Common myeloid progenitor, CD34-positive (primary cell): ENCODE measurements around the gene UQCRC1.

Experiments
- CTCF ChIA-PET: fragments of 350-600 bp; sonication (Branson Sonifier 250); formaldehyde crosslinking; loops from one replicate; lab custom pipeline; 2021; ENCODE audit warnings: antibody characterized with exemption; lab: Charles Lee
- POLR2A ChIA-PET: fragments of 350-600 bp; sonication (Branson Sonifier 250); formaldehyde crosslinking; loops from one replicate; lab custom pipeline; 2021; ENCODE audit warnings: antibody characterized with exemption; lab: Charles Lee
- DNase-seq, 3 donors: peaks; one replicate each; pipeline versions ENCODE4 v3.0.0 to v3.0.0-alpha.2; 2013
- H3K27ac ChIP-seq, 2 experiments: 1 replicate in 1 of 2; 2 replicates in 1 of 2; pipeline ENCODE4 v1.7.0; 2013; ENCODE audit warnings: inconsistent platforms in 2 of 2, low read length in 2 of 2, mild to moderate bottlenecking in 2 of 2, low read depth in 1 of 2, moderate library complexity in 1 of 2; ENCODE audit not compliant: severe bottlenecking in 2 of 2, insufficient read depth in 1 of 2, poor library complexity in 1 of 2
- H3K27me3 ChIP-seq, 5 experiments: replicated peaks in 2 of 5; 1 replicate in 3 of 5; 2 replicates in 2 of 5; pipeline versions ENCODE4 v1.6.1 to v1.7.0; 2013; ENCODE audit warnings: low read length in 4 of 5, mild to moderate bottlenecking in 2 of 5, moderate library complexity in 2 of 5, inconsistent platforms in 1 of 5; ENCODE audit not compliant: insufficient read depth in 5 of 5, control insufficient read depth in 4 of 5
- H3K36me3 ChIP-seq, 4 experiments: 1 replicate in 2 of 4; 2 replicates in 2 of 4; pipeline versions ENCODE4 v1.6.1 to v1.7.0; 2013; ENCODE audit warnings: low read length in 3 of 4, control low read depth in 1 of 4, mild to moderate bottlenecking in 1 of 4; ENCODE audit not compliant: control insufficient read depth in 4 of 4, insufficient read depth in 4 of 4
- H3K4me1 ChIP-seq, 4 experiments: 1 replicate in 3 of 4; 2 replicates in 1 of 4; pipeline versions ENCODE4 v1.6.1 to v1.7.1; 2013; ENCODE audit warnings: low read length in 3 of 4, mild to moderate bottlenecking in 3 of 4, control low read depth in 1 of 4, inconsistent platforms in 1 of 4, moderate library complexity in 1 of 4; ENCODE audit not compliant: control insufficient read depth in 4 of 4, insufficient read depth in 4 of 4; ENCODE audit errors: control extremely low read depth in 1 of 4
- H3K4me3 ChIP-seq, 7 experiments: 1 replicate in 4 of 7; 2 replicates in 3 of 7; pipeline versions ENCODE4 v1.5.1 to v1.7.0; 2013; ENCODE audit warnings: mild to moderate bottlenecking in 7 of 7, low read length in 6 of 7, moderate library complexity in 6 of 7, inconsistent platforms in 2 of 7, low read depth in 2 of 7, control low read depth in 1 of 7; ENCODE audit not compliant: insufficient read depth in 4 of 7, control insufficient read depth in 1 of 7; ENCODE audit errors: extremely low read depth in 1 of 7
- H3K9me3 ChIP-seq, 5 experiments: 1 replicate in 4 of 5; 2 replicates in 1 of 5; pipeline versions ENCODE4 v1.6.1 to v1.7.1; 2013; ENCODE audit warnings: low read length in 4 of 5, mild to moderate bottlenecking in 2 of 5, inconsistent platforms in 1 of 5, low read depth in 1 of 5, moderate library complexity in 1 of 5; ENCODE audit not compliant: control insufficient read depth in 4 of 5, insufficient read depth in 2 of 5; ENCODE audit errors: control extremely low read depth in 1 of 5
- WGBS: methylation state at CpG from one replicate; pipeline ENCODE4 v1.1.5; 2013; ENCODE audit not compliant: insufficient coverage; 5-methylcytosine and 5-hydroxymethylcytosine counted together

Gene UQCRC1

DNA sequence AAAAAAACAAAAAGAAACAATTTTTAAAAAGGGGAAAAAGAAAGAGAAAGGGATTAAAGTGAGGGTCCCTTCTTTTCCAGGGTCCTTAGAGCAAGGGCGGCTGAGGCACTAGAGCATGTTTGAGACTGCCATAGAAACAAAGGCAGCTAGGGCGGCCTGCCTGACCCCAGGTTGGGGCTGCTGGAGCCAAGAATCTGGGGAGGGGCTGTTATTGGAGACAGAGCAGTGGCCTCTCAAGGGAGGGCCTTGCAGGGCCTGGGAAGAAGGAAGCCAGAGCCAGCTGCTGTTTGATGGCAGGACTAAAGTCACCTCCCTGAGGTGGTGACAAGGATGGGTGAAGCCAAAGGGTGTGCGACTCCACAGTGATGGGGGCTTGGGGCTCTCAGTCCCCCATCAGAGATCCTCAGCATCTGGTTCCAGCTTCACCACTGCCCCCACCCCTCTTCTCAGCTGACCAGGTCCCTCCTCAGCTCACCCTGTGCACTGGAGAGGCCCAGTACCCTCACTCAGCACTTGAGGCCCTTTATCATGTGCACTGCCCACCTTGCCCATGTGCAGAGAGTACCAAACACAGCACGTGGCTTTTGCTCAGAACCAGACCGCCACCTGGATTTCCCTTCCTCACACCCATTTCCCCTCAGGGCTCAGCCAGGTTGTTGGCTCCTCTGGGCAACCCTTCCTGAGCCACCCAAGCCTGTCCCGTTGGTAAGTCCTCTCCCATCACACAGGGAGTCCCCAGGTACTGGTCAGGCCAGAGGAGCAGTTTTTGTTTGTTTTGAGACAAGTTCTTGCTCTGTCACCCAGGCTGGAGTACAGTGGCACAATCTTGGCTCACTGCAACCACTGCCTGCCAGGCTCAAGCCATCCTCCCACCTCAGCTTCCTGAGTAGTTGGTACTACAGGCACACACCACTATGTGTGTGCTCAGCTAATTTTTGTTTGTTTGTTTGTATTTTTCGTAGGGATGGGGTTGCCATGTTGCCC lies 10.4 kb upstream of the UQCRC1 start:
- peaks cover 0 to 3% (median 0%) of the 10 kb centered on the region in 4 experiments for H3K4me1 ChIP-seq
- H3K9me3 ChIP-seq, result peaks cover 5 to 18% (median 14%) of the 10 kb centered on the region in 5 experiments
- no peak overlapping the region for H3K4me3 ChIP-seq
- no peaks in the 10 kb centered on the region for H3K36me3 ChIP-seq
- WGBS, result 96% methylated on average over 6 of the region's 7 CpGs
- ChIA-PET POLR2A (no interaction called here), CTCF (interaction anchor here (1.3 kb wide), 1 partner anchor 13 kb away, joined by 4 read pairs; no protein-coding TSS in a partner anchor)
- no peak overlapping the region for H3K27ac ChIP-seq
- no peaks in the 10 kb centered on the region for H3K27me3 ChIP-seq
- DNase-seq, result no peak

DNA sequence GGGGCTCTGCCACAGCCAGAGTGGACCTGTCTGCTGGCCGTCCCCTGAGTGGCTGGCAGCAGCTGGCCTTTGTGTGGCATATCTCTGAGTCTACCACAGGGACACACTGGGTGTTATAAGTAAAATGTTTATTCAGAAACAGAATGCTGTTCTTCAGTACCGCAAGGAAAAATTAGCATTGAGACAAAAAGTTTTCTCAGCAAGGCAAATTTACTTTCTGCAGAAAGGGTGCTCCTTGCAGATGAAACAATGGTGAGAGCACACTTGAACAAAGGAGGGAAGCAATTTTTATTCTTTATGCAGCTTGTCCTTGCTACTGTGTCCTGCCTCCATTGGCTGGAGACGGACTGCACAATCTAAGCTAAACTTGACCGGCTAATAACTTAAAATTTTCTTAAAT lies 8.1 kb upstream of the UQCRC1 start:
- Histone ChIP-seq H3K4me1 (no peaks in the 10 kb centered on the region), H3K4me3 (no peak overlapping the region), H3K27me3 (no peaks in the 10 kb centered on the region), H3K36me3 (no peaks in the 10 kb centered on the region), H3K9me3 (peaks cover 5 to 18% (median 14%) of the 10 kb centered on the region in 5 experiments), H3K27ac (no peak overlapping the region)
- ChIA-PET POLR2A (no interaction called here), CTCF (interaction anchor here (1.1 kb wide), 1 partner anchor 18 kb away, joined by 3 read pairs; no protein-coding TSS in a partner anchor)
- DNase-seq, result peak in 1 of 3 donors; percentile 15
- 100% methylated on average over 4 of the region's 4 CpGs for WGBS

DNA sequence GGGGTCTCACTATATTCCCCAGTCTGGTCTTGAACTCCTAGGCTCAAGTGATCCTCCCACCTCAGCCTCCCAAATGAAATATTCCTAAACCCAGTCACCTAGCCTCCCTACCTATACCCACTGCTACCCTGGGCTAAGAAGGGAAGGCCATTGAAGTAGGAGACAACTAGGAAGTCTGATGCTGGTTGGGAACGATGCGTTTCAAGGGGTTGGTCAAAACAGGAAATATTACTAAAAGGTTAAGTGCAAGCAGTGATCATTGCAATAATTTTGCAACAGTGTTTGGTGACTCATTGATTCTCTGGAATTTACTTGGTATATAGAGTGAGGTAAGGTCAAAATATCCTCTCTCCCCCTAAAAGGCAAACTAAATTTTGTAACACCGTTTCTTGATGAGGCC lies 4.6 kb upstream of the UQCRC1 start:
- DNase-seq, result peak in 2 of 3 donors; percentile 19 to 25
- WGBS, result 46% methylated on average over 2 of the region's 3 CpGs
- Histone ChIP-seq H3K4me1 (peaks cover 0 to 2% (median under 1%) of the 10 kb centered on the region in 4 experiments), H3K27me3 (no peaks in the 10 kb centered on the region), H3K36me3 (no peaks in the 10 kb centered on the region), H3K4me3 (no peak overlapping the region), H3K27ac (no peak overlapping the region), H3K9me3 (peaks cover 5 to 17% (median 14%) of the 10 kb centered on the region in 5 experiments)
- ChIA-PET POLR2A (no interaction called here), CTCF (interaction anchor here (0.6 to 1.2 kb wide), 3 partner anchors 10 to 146 kb away, joined by 3 to 4 read pairs (median 3); partner anchors contain the start of gene SLC26A6)

DNA sequence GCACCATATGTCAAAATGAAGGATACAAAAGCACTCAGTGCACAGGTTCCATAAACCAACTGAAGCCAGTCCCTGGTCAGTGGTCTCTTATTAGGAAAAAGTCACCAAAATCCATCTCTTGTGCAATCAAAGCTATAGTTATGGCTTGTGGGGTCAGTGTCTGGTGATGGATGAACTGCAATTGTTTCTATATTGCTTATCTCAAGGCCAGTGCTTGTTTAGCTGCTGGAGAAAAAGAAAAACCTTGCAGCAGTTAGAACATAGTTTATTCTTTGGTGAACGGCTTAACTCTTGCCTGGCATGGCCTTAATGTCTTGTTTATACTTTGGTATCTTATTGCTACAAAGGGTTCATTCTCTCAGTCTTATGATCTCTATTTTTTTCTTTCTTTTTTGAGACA lies 2.9 kb upstream of the UQCRC1 start:
- ChIA-PET CTCF (interaction anchor here (0.6 to 1.7 kb wide), 2 partner anchors 22 to 58 kb away, joined by 3 to 4 read pairs; partner anchors contain the start of gene SLC26A6), POLR2A (interaction anchor here (0.6 kb wide), 1 partner anchor 83 kb away, joined by 3 read pairs; no protein-coding TSS in a partner anchor)
- WGBS, result 80% methylated on average over 1 of the region's 1 CpG
- H3K27ac ChIP-seq, result no peak overlapping the region
- no peak overlapping the region for H3K4me3 ChIP-seq
- peaks cover 2 to 13% (median 9%) of the 10 kb centered on the region in 4 experiments for H3K4me1 ChIP-seq
- peaks cover 3 to 4% (median 4%) of the 10 kb centered on the region in 5 experiments for H3K9me3 ChIP-seq
- no peak for DNase-seq
- peaks cover 0 to 2% (median 0%) of the 10 kb centered on the region in 4 experiments for H3K36me3 ChIP-seq
- H3K27me3 ChIP-seq, result no peaks in the 10 kb centered on the region

DNA sequence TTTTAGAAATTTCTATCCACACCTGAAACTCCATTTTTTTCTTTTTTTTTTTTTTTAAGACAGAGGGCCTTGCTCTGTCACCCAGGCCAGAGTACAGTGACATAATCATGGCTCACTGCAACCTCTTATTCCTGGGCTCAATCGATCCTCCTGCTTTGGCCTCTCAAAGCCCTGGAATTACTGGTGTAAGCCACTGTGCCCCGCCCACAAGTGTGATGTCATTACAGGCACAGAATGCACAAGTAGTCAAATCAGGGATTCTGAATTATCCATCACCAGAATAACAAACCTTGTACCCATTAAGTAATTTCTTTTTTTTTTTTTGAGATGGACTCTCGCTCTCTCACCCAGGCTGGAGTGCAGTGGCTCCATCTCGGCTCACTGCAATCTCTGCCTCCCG lies 1.9 kb downstream of the UQCRC1 start:
- H3K27ac ChIP-seq, result no peak overlapping the region
- WGBS, result 98% methylated on average over 5 of the region's 5 CpGs
- POLR2A ChIA-PET, result no interaction called here
- no peak overlapping the region for H3K4me3 ChIP-seq
- DNase-seq, result peak in 2 of 3 donors; percentile 23 to 26
- H3K4me1 ChIP-seq, result peaks cover 2 to 13% (median 9%) of the 10 kb centered on the region in 4 experiments
- no peaks in the 10 kb centered on the region for H3K9me3 ChIP-seq
- H3K36me3 ChIP-seq, result peaks cover 6 to 43% (median 29%) of the 10 kb centered on the region in 4 experiments
- H3K27me3 ChIP-seq, result no peaks in the 10 kb centered on the region
- CTCF ChIA-PET, result no interaction called here

DNA sequence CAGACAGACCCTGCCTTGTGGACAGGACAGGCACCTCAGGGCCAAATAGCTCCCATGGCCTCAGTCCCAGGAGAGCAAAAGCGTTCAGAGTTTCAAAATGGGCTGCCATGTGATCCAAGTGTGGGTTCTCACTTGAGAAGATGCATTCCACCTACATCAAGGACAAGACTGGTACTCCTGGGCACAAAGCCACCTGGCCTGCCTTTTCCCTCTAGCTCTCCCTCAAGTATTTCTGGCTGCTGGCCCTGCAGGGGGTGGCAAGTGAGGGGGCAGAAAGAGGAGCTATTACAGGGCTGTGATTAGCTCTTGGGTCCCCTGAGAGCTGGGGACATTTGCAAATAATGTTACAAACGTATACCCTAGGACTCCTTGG lies 7.8 kb downstream of the UQCRC1 start:
- Histone ChIP-seq H3K4me3 (no peak overlapping the region), H3K36me3 (peaks cover 24 to 87% (median 63%) of the 10 kb centered on the region in 4 experiments), H3K4me1 (no peaks in the 10 kb centered on the region), H3K9me3 (no peaks in the 10 kb centered on the region), H3K27ac (no peak overlapping the region), H3K27me3 (peaks cover 0 to 3% (median 0%) of the 10 kb centered on the region in 5 experiments)
- POLR2A ChIA-PET, result no interaction called here
- CTCF ChIA-PET, result interaction anchor here (0.7 to 1.6 kb wide), 5 partner anchors 41 to 255 kb away, joined by 3 to 7 read pairs (median 3); no protein-coding TSS in a partner anchor
- WGBS, result 100% methylated on average over 2 of the region's 2 CpGs
- DNase-seq, result no peak
